ENCODE data around the gene IGFBP7. TPM values are rescaled to one million over a fixed set of nuclear protein-coding genes. Genes with fewer than 3 reads are reported as not detected.

IGFBP7 gene
- total and polyA plus RNA-seq, 4 experiments from 2014 or later, result not detected

- Mint-ChIP-seq H3K4me1 (no peaks in the 10 kb centered on the region), H3K4me3 (no peak overlapping the region), H3K9me3 (no peaks in the 10 kb centered on the region), H3K36me3 (no peaks in the 10 kb centered on the region), H3K27ac (no peak overlapping the region), H3K27me3 (peaks cover 5 to 8% of the 10 kb centered on the region in 2 donors)
- intact Hi-C loops (cut with micrococcal nuclease), result no loop called here
- Histone ChIP-seq H3K4me3 (ENCODE audit: low read length in 2 of 2) (no peak overlapping the region), H3K27me3 (ENCODE audit: insufficient read depth, low read length) (no peaks in the 10 kb centered on the region), H3K9me3 (ENCODE audit: control insufficient read depth in 1 of 2, low read length in 2 of 2) (no peaks in the 10 kb centered on the region), H3K27ac (ENCODE audit: low read depth, low read length) (no peak overlapping the region), H3K36me3 (ENCODE audit: insufficient read depth, low read length) (no peaks in the 10 kb centered on the region), H3K4me1 (ENCODE audit: insufficient read depth, low read length) (no peaks in the 10 kb centered on the region)
- ChIA-PET POLR2A (ENCODE audit: partially characterized antibody) (no interaction called here), CTCF (ENCODE audit: partially characterized antibody) (interaction anchor here (2.6 kb wide), 1 partner anchor 17 kb away, joined by 12 read pairs; no protein-coding TSS in a partner anchor)
- DNase-seq, result no peak
Observed at GRCh38 chr4:57146444-57146843, 36.3 kb upstream of the IGFBP7 start.

DNA sequence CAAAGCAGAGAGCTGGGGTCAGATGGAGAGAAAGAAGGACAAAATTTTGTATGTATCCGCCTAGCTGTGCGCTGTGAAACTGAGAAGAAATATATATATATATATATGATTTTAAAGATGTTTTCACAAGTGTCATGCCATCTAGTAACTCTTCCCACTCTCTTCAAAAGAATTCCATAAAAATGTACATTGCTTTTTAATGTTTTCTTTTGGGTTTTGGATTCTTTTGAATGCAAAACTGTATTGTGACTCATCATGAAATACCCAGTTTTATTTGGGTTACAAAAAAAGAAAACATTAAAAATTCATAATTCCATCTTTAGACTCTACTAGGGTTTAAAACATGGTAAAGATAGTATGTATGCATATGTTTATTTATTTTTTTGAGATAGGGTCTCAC is 34.3 kb upstream of the IGFBP7 start:
- Histone ChIP-seq H3K27ac (ENCODE audit: low read depth, low read length) (no peak overlapping the region), H3K4me1 (ENCODE audit: insufficient read depth, low read length) (no peaks in the 10 kb centered on the region), H3K9me3 (ENCODE audit: control insufficient read depth in 1 of 2, low read length in 2 of 2) (no peaks in the 10 kb centered on the region), H3K36me3 (ENCODE audit: insufficient read depth, low read length) (no peaks in the 10 kb centered on the region), H3K4me3 (ENCODE audit: low read length in 2 of 2) (no peak overlapping the region), H3K27me3 (ENCODE audit: insufficient read depth, low read length) (no peaks in the 10 kb centered on the region)
- Mint-ChIP-seq H3K9me3 (no peaks in the 10 kb centered on the region), H3K4me3 (no peak overlapping the region), H3K36me3 (no peaks in the 10 kb centered on the region), H3K4me1 (no peaks in the 10 kb centered on the region), H3K27ac (no peak overlapping the region), H3K27me3 (peaks cover 4 to 5% of the 10 kb centered on the region in 2 donors)
- intact Hi-C loops (cut with micrococcal nuclease), result no loop called here
- DNase-seq, result no peak
- ChIA-PET CTCF (ENCODE audit: partially characterized antibody) (interaction anchor here (2.6 kb wide), 1 partner anchor 19 kb away, joined by 12 read pairs; no protein-coding TSS in a partner anchor), POLR2A (ENCODE audit: partially characterized antibody) (no interaction called here)

DNA sequence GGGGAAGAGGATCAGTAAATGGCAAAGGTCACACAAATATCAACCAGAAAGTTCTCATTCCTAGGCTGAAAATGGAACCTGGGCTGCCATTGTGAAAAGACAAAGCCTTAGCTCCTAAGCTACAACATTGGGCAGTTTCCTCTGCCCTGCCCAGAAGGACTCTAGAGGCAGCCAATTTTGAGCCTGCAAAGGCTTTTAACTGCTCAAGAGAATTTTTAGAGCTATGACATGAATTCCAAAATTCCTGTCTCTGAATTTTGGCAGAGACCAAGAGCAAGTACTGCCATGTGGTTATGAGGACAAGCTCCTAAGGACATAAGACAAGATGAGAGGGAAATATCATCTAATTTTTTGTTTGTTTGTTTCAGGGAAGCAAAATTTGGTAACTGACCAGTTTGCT is 29.6 kb upstream of the IGFBP7 start:
- intact Hi-C loops (cut with micrococcal nuclease), result no loop called here
- CTCF ChIA-PET (ENCODE audit: partially characterized antibody), result no interaction called here
- no peaks in the 10 kb centered on the region for H3K4me1 Mint-ChIP-seq

DNA sequence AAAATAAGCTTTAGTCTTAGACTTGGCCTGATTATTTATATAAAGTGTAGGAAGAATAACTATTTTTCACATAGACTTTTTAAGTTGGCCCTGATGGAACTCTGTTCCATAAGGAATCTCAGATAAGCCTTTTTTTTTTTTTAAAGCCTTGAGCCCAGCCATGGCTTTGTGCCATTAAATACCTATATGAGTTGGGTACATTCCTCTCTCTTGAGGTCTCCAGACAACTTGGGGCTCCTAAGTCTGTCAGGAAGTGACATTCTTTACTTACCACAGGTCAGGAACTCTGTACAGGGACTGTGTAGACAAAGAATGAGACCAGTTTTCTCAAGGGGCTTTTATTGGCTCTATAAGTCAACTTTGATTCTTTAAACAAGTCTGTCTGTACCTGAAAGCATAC is 27.1 kb upstream of the IGFBP7 start:
- H3K9me3 Mint-ChIP-seq, result peaks cover 0 to 3% (median under 1%) of the 10 kb centered on the region in 8 donors
- ChIA-PET POLR2A (ENCODE audit: partially characterized antibody) (no interaction called here), CTCF (ENCODE audit: partially characterized antibody) (interaction anchor here (3.3 kb wide), 1 partner anchor 26 kb away, joined by 12 read pairs; no protein-coding TSS in a partner anchor)
- peaks cover 0 to 8% of the 10 kb centered on the region in 2 donors for H3K27me3 Mint-ChIP-seq
- no peaks in the 10 kb centered on the region for H3K4me1 ChIP-seq (ENCODE audit: insufficient read depth, low read length)
- no peak overlapping the region for H3K4me3 Mint-ChIP-seq
- peaks cover 0 to 3% of the 10 kb centered on the region in 2 donors for H3K36me3 Mint-ChIP-seq
- H3K27ac ChIP-seq (ENCODE audit: low read depth, low read length), result no peak overlapping the region
- no peaks in the 10 kb centered on the region for H3K9me3 ChIP-seq (ENCODE audit: control insufficient read depth in 1 of 2, low read length in 2 of 2)
- no peak for DNase-seq
- no peaks in the 10 kb centered on the region for H3K4me1 Mint-ChIP-seq
- intact Hi-C loops (cut with micrococcal nuclease), result no loop called here
- no peaks in the 10 kb centered on the region for H3K27me3 ChIP-seq (ENCODE audit: insufficient read depth, low read length)
- H3K27ac Mint-ChIP-seq, result no peak overlapping the region
- no peak overlapping the region for H3K4me3 ChIP-seq (ENCODE audit: low read length in 2 of 2)
- H3K36me3 ChIP-seq (ENCODE audit: insufficient read depth, low read length), result no peaks in the 10 kb centered on the region

More for the DNA sequence above, 29.6 kb upstream of the IGFBP7 start:
- POLR2A ChIA-PET (ENCODE audit: partially characterized antibody), result no interaction called here
- H3K9me3 ChIP-seq (ENCODE audit: control insufficient read depth in 1 of 2, low read length in 2 of 2), result no peaks in the 10 kb centered on the region
- H3K36me3 ChIP-seq (ENCODE audit: insufficient read depth, low read length), result no peaks in the 10 kb centered on the region
- Mint-ChIP-seq H3K27me3 (peaks cover 2 to 6% of the 10 kb centered on the region in 2 donors), H3K4me3 (no peak overlapping the region), H3K36me3 (peaks cover 0 to 3% of the 10 kb centered on the region in 2 donors), H3K27ac (no peak overlapping the region), H3K9me3 (peaks cover 0 to 3% (median under 1%) of the 10 kb centered on the region in 8 donors)
- no peak overlapping the region for H3K27ac ChIP-seq (ENCODE audit: low read depth, low read length)
- H3K4me3 ChIP-seq (ENCODE audit: low read length in 2 of 2), result no peak overlapping the region
- no peak for DNase-seq
- H3K27me3 ChIP-seq (ENCODE audit: insufficient read depth, low read length), result no peaks in the 10 kb centered on the region
- H3K4me1 ChIP-seq (ENCODE audit: insufficient read depth, low read length), result no peaks in the 10 kb centered on the region

DNA sequence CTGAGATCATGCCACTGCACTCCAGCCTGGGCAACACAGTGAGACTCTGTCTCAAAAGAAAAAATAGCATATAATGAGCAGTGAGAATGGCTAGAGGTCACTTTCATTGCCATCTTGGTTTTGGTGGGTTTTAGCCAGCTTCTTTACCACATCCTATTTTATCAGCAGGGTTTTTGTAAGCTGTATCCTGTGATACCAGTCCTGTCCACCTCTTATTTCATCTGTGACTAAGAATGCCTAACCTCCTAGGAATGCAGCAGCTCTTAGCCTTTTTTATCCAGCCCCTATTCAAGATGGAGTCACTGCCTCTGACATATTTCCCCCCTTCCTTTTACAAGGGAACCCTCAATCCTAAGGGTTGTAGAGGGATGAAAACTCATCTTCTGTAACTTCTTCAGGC is 26.1 kb upstream of the IGFBP7 start:
- H3K36me3 Mint-ChIP-seq, result peaks cover 0 to 3% of the 10 kb centered on the region in 2 donors
- POLR2A ChIA-PET (ENCODE audit: partially characterized antibody), result no interaction called here
- intact Hi-C loops (cut with micrococcal nuclease), result no loop called here
- H3K36me3 ChIP-seq (ENCODE audit: insufficient read depth, low read length), result no peaks in the 10 kb centered on the region
- H3K9me3 Mint-ChIP-seq, result peaks cover 0 to 3% (median under 1%) of the 10 kb centered on the region in 8 donors
- DNase-seq, result no peak
- no peaks in the 10 kb centered on the region for H3K27me3 ChIP-seq (ENCODE audit: insufficient read depth, low read length)
- no peaks in the 10 kb centered on the region for H3K9me3 ChIP-seq (ENCODE audit: control insufficient read depth in 1 of 2, low read length in 2 of 2)
- no peak overlapping the region for H3K27ac Mint-ChIP-seq
- H3K27ac ChIP-seq (ENCODE audit: low read depth, low read length), result no peak overlapping the region
- H3K4me3 Mint-ChIP-seq, result no peak overlapping the region
- no peak overlapping the region for H3K4me3 ChIP-seq (ENCODE audit: low read length in 2 of 2)
- H3K4me1 Mint-ChIP-seq, result no peaks in the 10 kb centered on the region
- CTCF ChIA-PET (ENCODE audit: partially characterized antibody), result interaction anchor here (3.3 kb wide), 1 partner anchor 27 kb away, joined by 12 read pairs; no protein-coding TSS in a partner anchor
- H3K27me3 Mint-ChIP-seq, result peaks cover 4 to 8% of the 10 kb centered on the region in 2 donors
- no peaks in the 10 kb centered on the region for H3K4me1 ChIP-seq (ENCODE audit: insufficient read depth, low read length)

GRCh38 chr4:57132743-57133137 is 22.6 kb upstream of the IGFBP7 start:
- Mint-ChIP-seq H3K4me3 (no peak overlapping the region), H3K27ac (no peak overlapping the region), H3K4me1 (no peaks in the 10 kb centered on the region), H3K9me3 (peaks cover 0 to 10% (median 5%) of the 10 kb centered on the region in 8 donors), H3K27me3 (peaks cover 6 to 11% of the 10 kb centered on the region in 2 donors), H3K36me3 (no peaks in the 10 kb centered on the region)
- Histone ChIP-seq H3K27ac (ENCODE audit: low read depth, low read length) (no peak overlapping the region), H3K9me3 (ENCODE audit: control insufficient read depth in 1 of 2, low read length in 2 of 2) (no peaks in the 10 kb centered on the region), H3K36me3 (ENCODE audit: insufficient read depth, low read length) (no peaks in the 10 kb centered on the region), H3K27me3 (ENCODE audit: insufficient read depth, low read length) (no peaks in the 10 kb centered on the region), H3K4me3 (ENCODE audit: low read length in 2 of 2) (no peak overlapping the region), H3K4me1 (ENCODE audit: insufficient read depth, low read length) (no peaks in the 10 kb centered on the region)
- ChIA-PET POLR2A (ENCODE audit: partially characterized antibody) (no interaction called here), CTCF (ENCODE audit: partially characterized antibody) (no interaction called here)
- intact Hi-C loops (cut with micrococcal nuclease), result no loop called here
- DNase-seq, result no peak

DNA sequence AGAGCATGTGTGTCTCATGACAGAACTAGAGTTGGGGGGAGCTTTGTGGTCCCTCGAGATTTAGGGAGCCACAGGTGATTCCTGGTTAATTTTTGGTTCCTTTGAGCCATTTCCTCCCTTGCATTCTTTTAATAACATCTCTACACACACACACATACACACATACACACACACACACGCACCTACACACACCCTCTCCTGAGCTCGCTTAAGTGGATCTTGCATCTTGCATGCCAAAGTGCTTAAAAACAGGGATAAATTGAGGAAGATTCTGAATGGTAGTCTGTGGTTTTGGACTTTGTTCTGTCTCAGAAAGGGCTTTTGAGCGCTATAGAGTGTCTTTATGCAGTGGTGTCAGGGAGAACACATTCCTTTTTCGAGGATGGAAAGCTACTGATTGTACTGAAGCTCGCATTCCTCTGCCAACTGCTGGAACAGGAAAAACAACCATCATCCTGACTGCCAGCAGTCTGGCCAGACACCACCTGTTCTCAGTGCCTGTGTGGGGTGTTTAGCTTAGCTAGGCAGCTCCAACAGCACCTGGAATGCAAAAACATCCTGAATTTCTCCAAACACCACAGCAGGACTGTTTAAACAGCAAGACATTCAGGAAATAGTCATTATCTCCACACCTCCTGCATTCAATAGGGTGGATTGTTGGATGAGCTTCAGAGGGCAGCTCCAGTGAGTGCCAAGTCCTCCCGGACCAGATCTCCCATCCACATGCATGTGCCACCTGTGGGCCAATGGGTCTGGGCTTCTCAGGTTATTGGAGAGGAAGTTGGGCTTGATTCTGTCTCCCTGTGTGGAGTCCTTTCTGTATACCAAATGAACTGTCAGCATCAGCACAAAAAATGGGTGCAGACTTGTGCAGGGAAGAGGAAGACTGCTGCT is 21.9 kb upstream of the IGFBP7 start:
- CTCF ChIA-PET (ENCODE audit: partially characterized antibody), result no interaction called here
- intact Hi-C loops (cut with micrococcal nuclease), result no loop called here
- H3K27me3 Mint-ChIP-seq, result peaks cover 6 to 11% of the 10 kb centered on the region in 2 donors
- POLR2A ChIA-PET (ENCODE audit: partially characterized antibody), result no interaction called here
- DNase-seq, result no peak
- no peaks in the 10 kb centered on the region for H3K4me1 Mint-ChIP-seq
- no peaks in the 10 kb centered on the region for H3K36me3 Mint-ChIP-seq
- H3K27ac ChIP-seq (ENCODE audit: low read depth, low read length), result no peak overlapping the region
- no peaks in the 10 kb centered on the region for H3K9me3 ChIP-seq (ENCODE audit: control insufficient read depth in 1 of 2, low read length in 2 of 2)
- H3K4me3 Mint-ChIP-seq, result no peak overlapping the region
- H3K27me3 ChIP-seq (ENCODE audit: insufficient read depth, low read length), result no peaks in the 10 kb centered on the region
- peaks cover 0 to 16% (median 7%) of the 10 kb centered on the region in 8 donors for H3K9me3 Mint-ChIP-seq
- no peak overlapping the region for H3K27ac Mint-ChIP-seq
- no peaks in the 10 kb centered on the region for H3K4me1 ChIP-seq (ENCODE audit: insufficient read depth, low read length)
- H3K36me3 ChIP-seq (ENCODE audit: insufficient read depth, low read length), result no peaks in the 10 kb centered on the region
- no peak overlapping the region for H3K4me3 ChIP-seq (ENCODE audit: low read length in 2 of 2)

All from CD4-positive, alpha-beta memory T cell (primary cell).